ENCODE data around the gene OR6B1. TPM values are rescaled to one million over a fixed set of nuclear protein-coding genes. Genes with fewer than 3 reads are reported as not detected.

Gene OR6B1
- total RNA-seq, 2 donors from 2014 or later = not detected

DNA sequence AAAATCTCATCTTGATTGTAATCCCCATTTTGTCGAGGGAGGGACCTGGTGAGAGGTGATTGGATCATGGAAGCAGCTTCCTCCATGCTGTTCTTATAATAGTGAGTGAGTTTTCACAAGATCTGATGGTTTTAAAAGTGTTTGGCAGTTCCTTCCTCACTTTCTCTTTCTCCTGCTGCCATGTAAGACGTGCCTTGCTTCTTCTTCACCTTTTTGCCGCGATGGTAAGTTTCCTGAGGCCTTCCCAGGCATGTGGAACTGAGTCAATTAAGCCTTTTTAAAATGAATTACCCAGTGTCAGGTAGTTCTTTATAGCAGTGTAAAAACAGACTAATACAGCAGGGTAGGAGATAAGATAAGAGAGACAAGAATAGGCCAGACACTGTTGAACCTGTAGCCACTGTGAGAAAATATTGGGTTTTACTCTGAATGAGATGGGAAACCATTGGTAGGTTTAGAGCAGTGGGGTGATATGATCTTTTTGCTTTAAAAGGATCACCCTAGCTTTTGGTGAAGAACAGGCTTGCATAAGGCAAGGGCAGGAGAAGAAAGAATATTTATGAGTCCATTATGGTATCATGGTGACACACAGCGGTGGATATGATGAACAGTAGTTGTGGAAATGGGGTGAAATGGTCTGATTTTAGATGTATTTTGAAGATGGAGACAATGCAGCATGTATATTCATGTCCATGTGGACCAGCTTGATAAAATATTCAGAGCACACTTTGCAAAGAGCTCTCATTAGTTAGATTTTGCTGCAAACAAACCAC lies 11.5 kb downstream of the OR6B1 start:
- H3K4me3 ChIP-seq = no peak overlapping the region
- no peaks in the 10 kb centered on the region for H3K9me3 ChIP-seq
- no peaks in the 10 kb centered on the region for H3K4me1 ChIP-seq (ENCODE audit: control insufficient read depth in 1 of 2, low read depth in 2 of 2)
- H3K36me3 ChIP-seq = no peaks in the 10 kb centered on the region
- H3K27me3 ChIP-seq (replicated peaks; ENCODE audit: insufficient read depth) = no peaks in the 10 kb centered on the region
- no peak overlapping the region for H3K27ac ChIP-seq
- no peak for DNase-seq (ENCODE audit: low spot score)
- no peak for ATAC-seq (ENCODE audit: insufficient number of reproducible peaks, low FRiP score, low read depth)
- TF ChIP-seq, protein P1, sequence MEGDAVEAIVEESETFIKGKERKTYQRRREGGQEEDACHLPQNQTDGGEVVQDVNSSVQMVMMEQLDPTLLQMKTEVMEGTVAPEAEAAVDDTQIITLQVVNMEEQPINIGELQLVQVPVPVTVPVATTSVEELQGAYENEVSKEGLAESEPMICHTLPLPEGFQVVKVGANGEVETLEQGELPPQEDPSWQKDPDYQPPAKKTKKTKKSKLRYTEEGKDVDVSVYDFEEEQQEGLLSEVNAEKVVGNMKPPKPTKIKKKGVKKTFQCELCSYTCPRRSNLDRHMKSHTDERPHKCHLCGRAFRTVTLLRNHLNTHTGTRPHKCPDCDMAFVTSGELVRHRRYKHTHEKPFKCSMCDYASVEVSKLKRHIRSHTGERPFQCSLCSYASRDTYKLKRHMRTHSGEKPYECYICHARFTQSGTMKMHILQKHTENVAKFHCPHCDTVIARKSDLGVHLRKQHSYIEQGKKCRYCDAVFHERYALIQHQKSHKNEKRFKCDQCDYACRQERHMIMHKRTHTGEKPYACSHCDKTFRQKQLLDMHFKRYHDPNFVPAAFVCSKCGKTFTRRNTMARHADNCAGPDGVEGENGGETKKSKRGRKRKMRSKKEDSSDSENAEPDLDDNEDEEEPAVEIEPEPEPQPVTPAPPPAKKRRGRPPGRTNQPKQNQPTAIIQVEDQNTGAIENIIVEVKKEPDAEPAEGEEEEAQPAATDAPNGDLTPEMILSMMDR (IDR thresholded peaks at IDR 0.05) = no peak

DNA sequence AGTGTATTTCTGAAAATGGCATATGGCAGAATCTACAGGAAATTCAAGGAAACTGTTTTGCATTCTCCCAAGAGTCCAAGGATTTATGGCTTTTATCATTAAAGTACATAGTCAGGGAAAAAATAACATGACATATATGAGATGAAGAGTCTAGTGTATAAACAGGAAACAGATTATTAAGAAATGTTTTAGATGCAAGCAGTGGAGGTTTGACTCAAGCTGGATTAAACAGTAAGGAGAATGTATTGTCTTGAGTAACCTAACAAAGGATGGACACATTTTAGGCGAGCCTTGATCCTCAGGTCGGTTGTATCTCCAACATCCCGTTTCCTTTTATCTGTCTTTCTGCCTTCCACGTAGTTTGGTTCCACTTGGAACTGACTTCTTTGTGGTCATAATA lies 17.9 kb downstream of the OR6B1 start:
- no peak overlapping the region for H3K27ac ChIP-seq
- H3K4me3 ChIP-seq = no peak overlapping the region
- no peaks in the 10 kb centered on the region for H3K36me3 ChIP-seq
- H3K9me3 ChIP-seq = no peaks in the 10 kb centered on the region
- DNase-seq (ENCODE audit: low spot score) (no peak), ATAC-seq (ENCODE audit: insufficient number of reproducible peaks, low FRiP score, low read depth) (no peak)
- H3K4me1 ChIP-seq (ENCODE audit: control insufficient read depth in 1 of 2, low read depth in 2 of 2) = no peaks in the 10 kb centered on the region
- no peaks in the 10 kb centered on the region for H3K27me3 ChIP-seq (replicated peaks; ENCODE audit: insufficient read depth)
- TF ChIP-seq, protein P1 (IDR thresholded peaks at IDR 0.05) = no peak

DNA sequence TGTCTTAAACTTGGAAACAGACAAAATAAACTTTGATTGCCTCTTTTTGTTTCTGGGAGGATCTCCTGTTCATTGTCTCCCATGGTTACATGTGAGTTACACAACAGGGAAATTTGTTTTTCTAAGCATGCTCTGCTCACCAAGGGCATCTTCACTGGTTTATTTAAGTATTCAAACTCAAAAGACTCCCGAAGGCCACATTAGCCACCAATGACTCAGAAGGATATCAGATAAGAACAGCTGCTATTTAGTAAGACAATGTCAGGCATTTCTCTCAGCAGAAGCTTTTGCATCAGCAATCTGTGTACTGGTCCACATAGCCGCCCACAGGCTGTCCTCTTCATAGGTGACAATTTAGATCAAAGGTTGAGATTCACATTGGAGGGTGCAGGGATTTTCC lies 19.3 kb downstream of the OR6B1 start:
- no peak overlapping the region for H3K4me3 ChIP-seq
- ATAC-seq (ENCODE audit: insufficient number of reproducible peaks, low FRiP score, low read depth) = no peak
- TF ChIP-seq, protein P1 (IDR thresholded peaks at IDR 0.05) = no peak

DNA sequence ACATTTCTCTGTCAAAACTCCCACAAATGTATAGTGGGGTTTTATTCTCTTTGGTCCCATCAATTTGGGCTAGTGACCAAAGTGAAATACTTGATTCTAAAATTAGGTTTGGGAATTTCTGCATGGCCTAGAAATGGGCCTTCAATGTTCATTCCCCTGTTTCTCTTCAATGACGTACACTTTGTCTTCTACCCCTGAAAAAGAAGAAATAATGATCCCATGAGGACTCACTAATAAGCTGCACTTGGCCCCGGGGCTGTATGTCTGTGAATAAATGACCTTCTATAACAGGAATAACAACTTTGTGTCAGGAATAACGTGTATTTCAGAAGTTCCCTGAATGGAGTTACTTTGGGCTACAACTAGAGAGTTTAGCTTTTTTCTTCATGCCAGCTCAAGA lies 20.2 kb downstream of the OR6B1 start:
- Histone ChIP-seq H3K4me1 (ENCODE audit: control insufficient read depth in 1 of 2, low read depth in 2 of 2) (no peaks in the 10 kb centered on the region), H3K27ac (no peak overlapping the region), H3K36me3 (no peaks in the 10 kb centered on the region), H3K27me3 (replicated peaks; ENCODE audit: insufficient read depth) (no peaks in the 10 kb centered on the region), H3K4me3 (no peak overlapping the region), H3K9me3 (no peaks in the 10 kb centered on the region)
- DNase-seq (ENCODE audit: low spot score) = no peak
- ATAC-seq (ENCODE audit: insufficient number of reproducible peaks, low FRiP score, low read depth) = no peak
- TF ChIP-seq, protein P1 (IDR thresholded peaks at IDR 0.05) = no peak

More for the DNA sequence above, 19.3 kb downstream of the OR6B1 start:
- Histone ChIP-seq H3K4me1 (ENCODE audit: control insufficient read depth in 1 of 2, low read depth in 2 of 2) (no peaks in the 10 kb centered on the region), H3K27ac (no peak overlapping the region), H3K9me3 (no peaks in the 10 kb centered on the region), H3K36me3 (no peaks in the 10 kb centered on the region), H3K27me3 (replicated peaks; ENCODE audit: insufficient read depth) (no peaks in the 10 kb centered on the region)
- no peak for DNase-seq (ENCODE audit: low spot score)

DNA sequence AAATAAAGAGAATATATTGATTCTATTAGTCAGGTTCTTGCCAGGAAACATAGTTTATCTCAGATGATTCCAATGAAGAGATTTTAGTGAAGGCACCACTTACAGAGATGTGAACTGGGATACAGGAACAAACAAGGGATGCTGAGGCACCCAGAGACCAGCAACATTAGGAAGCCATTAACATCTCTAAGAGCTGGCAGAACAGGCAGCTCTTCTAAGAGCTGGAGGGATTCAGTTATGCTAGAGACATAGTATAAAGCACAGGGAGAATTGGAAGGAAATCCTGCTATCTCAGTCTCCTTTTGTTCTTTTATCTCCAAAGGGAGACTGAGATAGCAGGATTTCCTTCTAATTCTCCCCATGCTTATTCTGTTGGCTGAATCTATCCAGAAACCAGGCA lies 22.0 kb downstream of the OR6B1 start:
- Histone ChIP-seq H3K4me3 (no peak overlapping the region), H3K9me3 (no peaks in the 10 kb centered on the region), H3K36me3 (no peaks in the 10 kb centered on the region), H3K27ac (no peak overlapping the region), H3K4me1 (ENCODE audit: control insufficient read depth in 1 of 2, low read depth in 2 of 2) (no peaks in the 10 kb centered on the region), H3K27me3 (replicated peaks; ENCODE audit: insufficient read depth) (no peaks in the 10 kb centered on the region)
- no peak for DNase-seq (ENCODE audit: low spot score)
- TF ChIP-seq, protein P1 (IDR thresholded peaks at IDR 0.05) = no peak
- no peak for ATAC-seq (ENCODE audit: insufficient number of reproducible peaks, low FRiP score, low read depth)

Measured in thoracic aorta (tissue), 2 donors.